Progenitor cell of endocrine pancreas (in vitro differentiated cells): Measurements from ENCODE around the gene PAK1IP1. TPM values are rescaled to one million over a fixed set of nuclear protein-coding genes. Genes with fewer than 3 reads are reported as not detected.
A peak's percentile ranks its signal among the peaks of the same experiment; 100 is the strongest.

Experiments
- DNase-seq: peaks from one replicate; pipeline ENCODE4 v3.0.0; 2021; ENCODE audit warnings: low spot score; ENCODE audit not compliant: unreplicated experiment
- H3K27ac Mint-ChIP-seq: 2 replicates; pipeline ENCODE4 v1.8.0; 2021; ENCODE audit warnings: mild to moderate bottlenecking, moderate library complexity, mixed read lengths
- H3K27me3 Mint-ChIP-seq: 2 replicates; pipeline ENCODE4 v1.8.0; 2021; ENCODE audit warnings: mixed read lengths
- H3K36me3 Mint-ChIP-seq: 2 replicates; pipeline ENCODE4 v1.8.0; 2022; ENCODE audit warnings: mixed read lengths; ENCODE audit not compliant: insufficient read depth
- H3K4me1 Mint-ChIP-seq: 2 replicates; pipeline ENCODE4 v1.8.0; 2021; ENCODE audit warnings: low read depth, mixed read lengths
- H3K4me3 Mint-ChIP-seq: 2 replicates; pipeline ENCODE4 v1.8.0; 2021; ENCODE audit warnings: low read depth, mild to moderate bottlenecking, moderate library complexity, mixed read lengths
- H3K9me3 Mint-ChIP-seq: 2 replicates; pipeline ENCODE4 v1.8.0; 2021; ENCODE audit warnings: low read depth, mixed read lengths
- total RNA-seq: library from RNA; stranded (reverse); gene quantifications from 2 replicates; pipeline ENCODE4 v1.2.1, GENCODE V29; 2021
- TF ChIP-seq, protein P1 (sequence below): fragments of 200-600 bp; sonication (generic); IDR thresholded peaks from one replicate; pipeline ENCODE4 v1.5.0; 2021; ENCODE audit warnings: antibody characterized with exemption, mild to moderate bottlenecking; ENCODE audit not compliant: unreplicated experiment

Gene PAK1IP1
- total RNA-seq, 1 donor from 2014 or later: 12.9 TPM

DNA sequence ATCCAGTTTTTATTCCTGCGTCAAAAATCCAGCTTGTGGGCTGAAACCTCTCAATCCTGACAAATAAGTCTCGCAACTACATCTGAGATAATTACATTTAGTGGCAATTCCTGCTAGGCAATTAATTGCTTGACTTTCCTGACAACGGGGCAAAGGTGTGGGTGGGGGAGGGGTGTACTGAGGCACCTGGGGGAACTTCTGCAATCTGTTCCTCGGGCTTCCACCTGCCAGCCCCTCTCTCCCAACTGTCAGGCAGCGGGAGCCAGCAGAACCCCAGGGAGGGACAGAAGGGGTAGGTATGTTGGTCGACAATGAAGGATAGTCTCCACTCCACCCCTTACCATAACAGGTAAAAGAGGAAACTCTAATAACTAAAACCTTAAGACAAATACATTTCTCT is 7.2 kb upstream of the PAK1IP1 start:
- peak overlapping the region; percentile 46 for H3K4me3 Mint-ChIP-seq
- DNase-seq: no peak
- no peaks in the 10 kb centered on the region for H3K9me3 Mint-ChIP-seq
- peaks cover 42% of the 10 kb centered on the region for H3K4me1 Mint-ChIP-seq
- peaks cover 5% of the 10 kb centered on the region for H3K27me3 Mint-ChIP-seq
- TF ChIP-seq, protein P1, sequence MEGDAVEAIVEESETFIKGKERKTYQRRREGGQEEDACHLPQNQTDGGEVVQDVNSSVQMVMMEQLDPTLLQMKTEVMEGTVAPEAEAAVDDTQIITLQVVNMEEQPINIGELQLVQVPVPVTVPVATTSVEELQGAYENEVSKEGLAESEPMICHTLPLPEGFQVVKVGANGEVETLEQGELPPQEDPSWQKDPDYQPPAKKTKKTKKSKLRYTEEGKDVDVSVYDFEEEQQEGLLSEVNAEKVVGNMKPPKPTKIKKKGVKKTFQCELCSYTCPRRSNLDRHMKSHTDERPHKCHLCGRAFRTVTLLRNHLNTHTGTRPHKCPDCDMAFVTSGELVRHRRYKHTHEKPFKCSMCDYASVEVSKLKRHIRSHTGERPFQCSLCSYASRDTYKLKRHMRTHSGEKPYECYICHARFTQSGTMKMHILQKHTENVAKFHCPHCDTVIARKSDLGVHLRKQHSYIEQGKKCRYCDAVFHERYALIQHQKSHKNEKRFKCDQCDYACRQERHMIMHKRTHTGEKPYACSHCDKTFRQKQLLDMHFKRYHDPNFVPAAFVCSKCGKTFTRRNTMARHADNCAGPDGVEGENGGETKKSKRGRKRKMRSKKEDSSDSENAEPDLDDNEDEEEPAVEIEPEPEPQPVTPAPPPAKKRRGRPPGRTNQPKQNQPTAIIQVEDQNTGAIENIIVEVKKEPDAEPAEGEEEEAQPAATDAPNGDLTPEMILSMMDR: no peak
- H3K27ac Mint-ChIP-seq: no peak overlapping the region
- no peaks in the 10 kb centered on the region for H3K36me3 Mint-ChIP-seq

DNA sequence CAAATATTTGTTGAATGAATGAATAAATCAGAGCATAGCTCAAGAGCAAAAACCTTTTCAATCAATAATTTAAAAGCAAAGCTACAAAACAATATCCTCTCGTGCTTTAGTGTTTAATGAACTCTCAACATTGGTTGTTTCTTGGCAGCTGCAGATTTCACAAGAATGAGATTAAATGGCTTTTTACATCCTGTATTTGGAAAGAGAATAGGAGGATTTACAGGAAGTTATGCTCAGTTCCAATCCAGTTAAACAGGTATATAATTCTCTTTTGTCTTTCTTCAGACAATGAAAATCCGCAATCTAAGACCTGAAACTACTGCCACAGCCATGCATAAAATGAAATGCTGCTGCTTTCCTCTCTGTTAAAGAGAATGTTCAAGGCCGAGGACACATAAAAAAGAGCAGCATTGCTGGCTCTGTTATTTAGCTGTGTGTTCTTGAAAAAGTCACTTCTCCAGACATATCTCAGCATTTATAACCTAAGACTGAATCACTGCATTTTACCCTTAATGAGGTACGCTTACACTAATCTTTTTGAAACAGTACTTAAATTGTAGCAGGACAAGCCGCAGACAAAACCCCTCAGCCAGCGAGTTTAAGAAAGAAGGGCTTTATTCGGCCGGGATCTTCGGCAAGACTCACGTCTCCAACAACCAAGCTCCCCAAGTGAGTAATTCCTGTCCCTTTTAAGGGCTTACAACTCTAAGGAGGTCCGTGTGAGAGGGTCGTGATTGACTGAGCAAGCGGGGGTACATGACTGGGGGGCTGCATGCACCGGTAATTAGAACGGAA is 3.9 kb upstream of the PAK1IP1 start:
- Mint-ChIP-seq H3K27me3 (no peaks in the 10 kb centered on the region), H3K4me1 (peaks cover 53% of the 10 kb centered on the region), H3K36me3 (no peaks in the 10 kb centered on the region), H3K4me3 (peak overlapping the region; percentile 62), H3K9me3 (no peaks in the 10 kb centered on the region), H3K27ac (peak overlapping the region; percentile 85)
- DNase-seq: no peak
- TF ChIP-seq, protein P1: no peak

DNA sequence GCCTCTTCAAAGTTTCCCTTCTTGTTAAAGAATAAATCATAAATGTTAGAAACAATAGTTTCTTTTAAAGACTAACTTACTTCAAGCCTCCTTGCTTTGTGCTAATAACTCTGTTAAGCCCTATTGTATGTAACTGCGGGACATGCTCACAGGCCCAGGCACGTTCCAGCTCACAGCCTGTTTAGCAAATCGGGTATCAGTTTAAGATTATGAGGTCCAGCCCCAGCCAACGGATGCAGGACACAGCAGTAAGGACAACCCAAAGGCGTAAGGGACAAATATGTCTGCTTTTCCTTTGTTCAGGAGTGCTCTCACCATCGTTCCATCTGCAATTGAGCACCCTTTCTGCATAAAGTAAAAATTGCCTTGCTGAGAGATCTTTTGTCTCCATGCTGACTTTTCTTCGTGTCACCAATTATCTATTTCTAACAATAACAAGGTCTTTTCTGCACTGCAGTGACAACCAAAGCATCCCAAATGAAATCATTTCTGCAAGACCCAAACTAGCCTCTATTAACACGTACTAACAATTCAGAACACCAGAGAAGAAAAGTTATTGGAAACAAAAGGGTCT is 1.7 kb upstream of the PAK1IP1 start:
- TF ChIP-seq, protein P1: no peak
- H3K27me3 Mint-ChIP-seq: no peaks in the 10 kb centered on the region
- peaks cover 45% of the 10 kb centered on the region for H3K4me1 Mint-ChIP-seq
- no peaks in the 10 kb centered on the region for H3K36me3 Mint-ChIP-seq
- no peaks in the 10 kb centered on the region for H3K9me3 Mint-ChIP-seq
- DNase-seq: no peak
- H3K27ac Mint-ChIP-seq: peak overlapping the region; percentile 100
- peak overlapping the region; percentile 97 for H3K4me3 Mint-ChIP-seq

DNA sequence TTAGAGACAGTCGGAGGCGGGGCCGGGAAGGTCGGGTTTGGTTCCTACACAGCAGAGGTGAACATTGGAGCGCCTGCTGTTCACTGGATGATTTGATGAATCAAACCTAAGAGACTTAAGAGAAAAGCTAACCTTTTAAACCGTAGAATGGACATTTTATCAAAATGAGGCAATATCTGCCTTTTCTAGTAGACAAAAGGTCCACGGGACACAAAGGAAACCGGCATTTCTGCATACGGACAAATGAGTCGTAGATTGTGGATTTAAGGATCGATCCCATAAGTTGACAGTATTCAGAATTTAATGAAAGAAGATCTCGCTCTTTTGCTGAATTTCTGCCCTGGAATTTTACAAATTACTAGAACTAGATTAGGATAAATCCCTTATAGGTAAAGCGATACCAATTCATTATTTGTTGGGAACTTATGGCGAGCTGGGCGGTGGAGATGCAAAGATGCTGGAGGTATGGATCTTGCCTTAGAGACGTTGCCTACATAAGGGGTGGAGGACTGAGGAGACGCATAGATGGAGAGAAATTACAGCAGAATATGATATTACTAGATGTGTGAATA is 400 bp downstream of the PAK1IP1 start:
- H3K4me1 Mint-ChIP-seq: peaks cover 33% of the 10 kb centered on the region
- TF ChIP-seq, protein P1: no peak
- H3K27me3 Mint-ChIP-seq: no peaks in the 10 kb centered on the region
- DNase-seq: no peak
- H3K4me3 Mint-ChIP-seq: peak overlapping the region; percentile 97
- H3K27ac Mint-ChIP-seq: peak overlapping the region; percentile 100
- H3K9me3 Mint-ChIP-seq: no peaks in the 10 kb centered on the region
- H3K36me3 Mint-ChIP-seq: peaks cover 2% of the 10 kb centered on the region

DNA sequence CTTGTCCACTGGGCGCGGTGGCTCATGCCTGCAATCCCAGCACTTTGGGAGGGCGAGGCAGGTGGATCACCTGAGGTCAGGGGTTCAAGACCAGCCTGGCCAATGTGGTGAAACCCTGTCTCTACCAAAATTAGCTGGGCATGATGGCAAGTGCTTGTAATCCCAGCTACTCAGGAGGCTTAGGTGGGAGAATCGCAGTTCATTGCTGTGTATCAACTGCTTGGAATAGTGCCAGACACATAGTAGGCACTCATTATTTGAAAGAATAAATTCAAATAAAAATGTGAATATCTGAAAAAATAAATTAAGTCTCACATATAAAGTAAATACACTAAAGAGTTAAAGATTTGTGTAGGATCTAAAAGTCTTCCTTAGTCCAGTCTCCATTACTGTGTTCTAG is 1.9 kb downstream of the PAK1IP1 start:
- no peak for DNase-seq
- no peak overlapping the region for H3K27ac Mint-ChIP-seq
- H3K4me1 Mint-ChIP-seq: peaks cover 19% of the 10 kb centered on the region
- TF ChIP-seq, protein P1: no peak
- peak overlapping the region; percentile 97 for H3K4me3 Mint-ChIP-seq
- no peaks in the 10 kb centered on the region for H3K27me3 Mint-ChIP-seq
- peaks cover 9% of the 10 kb centered on the region for H3K36me3 Mint-ChIP-seq
- H3K9me3 Mint-ChIP-seq: no peaks in the 10 kb centered on the region
